ENCODE data around the gene KRTAP5-4.
A peak's percentile ranks its signal among the peaks of the same experiment; 100 is the strongest.
"Not testable (repeated sequence)": the region's sequence is repeated elsewhere in the genome, so short reads cannot be mapped to it uniquely, and the experiment has no call there.

KRTAP5-4 gene

DNA sequence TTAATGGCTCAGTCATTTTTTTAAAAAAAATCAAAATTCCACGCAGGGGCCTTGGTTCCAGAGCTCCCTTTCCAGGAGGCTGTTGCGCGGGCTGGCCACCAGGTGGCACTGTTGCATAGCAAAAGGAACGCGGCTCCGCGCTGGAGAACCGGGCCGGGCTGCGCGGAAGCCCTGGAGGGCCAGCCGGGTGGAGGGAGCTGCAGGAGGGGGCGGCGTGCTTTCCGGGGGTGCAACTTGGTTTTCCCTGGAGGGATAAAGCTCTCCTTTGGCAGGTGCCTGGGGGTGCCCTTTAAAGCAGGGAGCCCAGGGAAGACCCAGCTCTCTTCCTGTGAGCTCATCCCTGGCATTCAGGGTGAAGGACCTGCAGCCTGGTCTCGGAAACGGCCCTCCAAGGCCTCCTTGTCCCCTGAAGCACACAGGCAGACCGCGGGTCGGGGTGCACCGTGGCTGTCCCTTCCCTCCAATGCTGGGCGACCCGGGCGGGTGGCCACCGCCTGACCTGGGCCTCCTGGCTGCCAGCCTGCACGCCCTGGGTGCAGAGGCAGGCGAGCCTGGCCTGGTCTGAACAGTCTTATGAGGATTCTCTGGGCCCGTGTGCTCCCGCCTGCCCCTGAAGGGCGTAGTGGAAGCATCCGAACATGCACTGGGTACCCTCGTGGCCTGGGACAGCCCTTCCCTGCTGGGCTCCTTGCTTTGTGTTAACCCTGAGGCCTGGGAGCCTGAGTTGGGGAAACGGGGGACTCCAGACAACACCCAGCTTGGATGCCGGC, 31.0 kb upstream of the KRTAP5-4 start:
- peak; percentile 62 to 63 for DNase-seq (ENCODE audit: low read depth in 2 of 2)

DNA sequence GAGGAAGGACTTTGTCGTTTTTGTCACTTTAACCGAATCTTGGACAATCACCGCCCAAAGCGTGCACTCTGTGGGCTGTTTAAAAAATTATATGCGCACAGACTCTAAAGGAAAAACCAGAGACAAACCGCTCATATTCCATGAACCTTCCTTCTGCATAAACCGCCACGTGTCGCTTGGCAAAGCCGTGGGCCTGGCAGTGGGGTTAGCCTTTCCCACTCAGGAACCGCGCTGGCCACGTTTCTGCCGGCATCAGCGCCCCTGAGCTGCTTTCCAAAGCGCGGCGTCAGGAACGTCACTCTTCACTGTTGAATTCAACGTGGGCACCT, 30.5 kb upstream of the KRTAP5-4 start:
- no peak for DNase-seq (ENCODE audit: low read depth in 2 of 2)

DNA sequence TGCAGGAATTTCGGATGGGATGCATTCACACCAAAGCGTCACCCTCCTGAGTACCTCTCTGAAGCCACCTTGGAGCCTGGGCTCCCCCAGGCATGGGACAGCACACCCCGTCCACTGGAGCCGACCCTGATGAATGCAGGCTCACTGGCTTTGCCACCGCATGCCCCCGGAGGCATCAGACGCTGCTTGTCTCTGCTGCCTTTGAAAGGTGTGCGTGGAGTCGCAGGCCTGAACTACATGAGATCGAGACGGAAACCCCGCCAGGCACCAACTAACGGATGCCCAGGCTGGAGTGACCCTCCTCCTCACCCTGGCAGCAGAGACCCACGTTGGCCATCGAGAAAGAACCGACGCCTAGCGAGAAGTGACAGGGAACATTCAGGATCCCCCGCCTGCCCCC, 30.1 kb upstream of the KRTAP5-4 start:
- no peak for DNase-seq (ENCODE audit: low read depth in 2 of 2)

DNA sequence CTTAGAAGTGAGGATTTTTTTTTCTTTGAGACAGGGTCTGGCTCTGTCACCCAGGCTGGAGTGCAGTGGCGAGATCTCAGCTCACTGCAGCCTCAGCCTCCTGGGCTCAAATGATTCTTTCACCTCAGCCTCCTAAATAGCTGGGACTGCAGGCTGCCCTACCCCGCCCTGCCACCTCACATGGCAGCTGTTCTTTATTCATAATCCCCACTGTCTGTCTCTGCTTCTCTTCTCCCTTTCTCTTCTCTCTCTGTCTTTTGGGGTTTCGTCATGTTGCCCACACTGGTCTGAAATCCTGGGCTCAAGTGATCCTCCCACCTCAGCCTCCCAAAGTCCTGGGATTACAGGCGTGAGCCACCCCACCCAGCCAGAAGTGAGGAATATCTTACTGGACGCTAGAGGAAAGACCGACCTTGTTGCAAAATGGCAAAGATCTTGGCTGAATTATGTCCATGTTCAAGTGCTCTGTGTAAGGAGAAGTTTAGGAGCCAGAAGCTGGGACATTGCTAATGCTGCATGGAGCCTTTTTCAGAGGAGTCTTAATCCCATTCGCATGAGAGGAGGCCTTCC, 29.6 kb upstream of the KRTAP5-4 start:
- DNase-seq (ENCODE audit: low read depth in 2 of 2): no peak

DNA sequence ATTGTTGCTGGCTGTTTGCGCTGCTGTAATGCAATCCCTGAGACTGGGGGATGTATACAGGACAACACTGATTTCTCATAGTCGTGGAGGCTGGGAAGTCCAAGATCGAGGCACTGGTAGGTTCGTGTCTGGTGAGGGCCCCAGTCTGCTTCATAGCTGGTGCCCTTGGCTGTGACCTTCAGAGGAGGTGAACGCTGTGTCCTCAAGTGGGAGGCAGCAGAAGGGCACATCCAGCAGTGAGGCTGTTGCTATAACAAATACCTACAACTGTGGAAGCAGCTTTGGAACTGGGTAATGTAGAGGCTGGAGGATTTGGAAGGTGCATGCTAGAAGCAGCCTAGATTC, 29.0 kb upstream of the KRTAP5-4 start:
- DNase-seq (ENCODE audit: low read depth in 2 of 2): no peak

DNA sequence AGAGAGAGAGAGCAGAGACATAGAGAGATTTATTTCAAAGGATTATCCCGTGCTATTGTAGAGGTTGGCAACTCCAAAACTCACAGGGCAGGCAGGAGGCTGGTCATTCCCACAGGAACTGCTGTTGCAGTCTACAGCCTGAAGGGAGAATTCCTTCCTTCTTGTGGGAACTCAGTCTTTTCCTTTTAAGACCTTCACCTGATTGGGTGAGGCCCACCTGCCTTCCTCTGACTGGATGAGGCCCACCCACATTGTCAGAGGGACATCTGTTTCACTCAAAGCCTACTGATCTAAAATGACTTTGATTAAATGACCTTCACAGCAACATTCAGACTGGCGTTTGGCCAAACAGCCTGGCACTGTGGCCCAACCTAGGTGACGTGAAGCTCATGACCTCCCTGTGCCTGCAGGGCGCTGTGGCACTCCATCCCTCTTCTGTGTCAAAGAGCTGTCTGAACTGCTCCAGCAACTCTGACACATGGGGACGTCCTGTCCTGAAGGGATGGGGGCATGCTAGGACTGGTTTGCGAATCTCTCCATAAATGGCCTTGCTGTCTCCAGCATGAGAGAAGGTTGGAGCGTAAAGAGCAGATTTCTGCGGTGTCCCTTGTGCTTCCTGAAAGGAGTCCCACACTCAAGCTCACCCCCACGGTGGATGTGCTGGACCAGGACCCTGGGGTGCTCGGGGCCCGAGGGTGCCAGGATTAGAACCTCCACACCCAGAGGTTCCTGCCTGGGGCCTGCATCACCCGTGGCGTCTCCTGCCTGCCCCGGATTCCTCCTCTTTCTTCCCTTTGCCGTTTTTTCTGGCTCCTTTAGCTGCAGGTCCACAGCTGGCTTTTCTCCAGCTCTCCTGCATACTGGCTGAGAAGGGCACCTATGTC, 28.3 kb upstream of the KRTAP5-4 start:
- no peak for DNase-seq (ENCODE audit: low read depth in 2 of 2)

DNA sequence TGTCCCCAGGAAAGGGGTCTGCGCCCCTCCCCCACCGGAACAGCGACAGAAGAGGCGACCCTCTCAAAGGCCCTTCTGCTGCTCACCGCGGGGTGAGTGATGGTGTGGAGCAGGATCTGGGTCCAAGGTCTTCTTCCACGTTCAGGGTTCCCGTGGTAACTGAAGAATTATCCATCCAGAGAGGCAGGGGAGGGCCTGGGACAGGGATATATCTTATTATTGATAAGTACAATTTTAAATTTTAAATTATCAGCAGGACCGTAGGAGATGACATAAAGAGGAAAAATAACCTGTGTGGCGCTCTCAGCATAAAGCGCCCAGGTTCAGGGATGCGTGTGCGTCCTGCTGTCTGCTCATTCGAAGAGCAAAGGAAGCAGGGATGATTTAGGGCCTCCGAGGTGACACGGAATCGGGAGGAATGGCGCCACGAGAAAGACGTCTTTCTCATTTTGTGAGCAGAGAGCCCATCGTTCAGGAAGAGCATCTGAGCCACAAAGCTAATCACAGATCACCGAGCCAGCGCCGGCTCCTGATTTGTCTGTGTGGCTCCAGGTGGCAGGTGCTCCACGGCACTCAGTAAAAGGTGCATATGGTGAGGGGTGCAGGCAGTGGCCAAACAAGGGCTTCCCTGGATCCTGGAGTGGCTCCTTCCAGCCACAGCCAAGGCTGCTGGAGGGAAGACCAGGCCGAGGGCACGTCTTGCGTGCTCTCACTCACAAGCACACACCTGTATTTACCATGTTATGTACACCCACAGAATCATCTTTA, 26.9 kb upstream of the KRTAP5-4 start:
- no peak for DNase-seq (ENCODE audit: low read depth in 2 of 2)

DNA sequence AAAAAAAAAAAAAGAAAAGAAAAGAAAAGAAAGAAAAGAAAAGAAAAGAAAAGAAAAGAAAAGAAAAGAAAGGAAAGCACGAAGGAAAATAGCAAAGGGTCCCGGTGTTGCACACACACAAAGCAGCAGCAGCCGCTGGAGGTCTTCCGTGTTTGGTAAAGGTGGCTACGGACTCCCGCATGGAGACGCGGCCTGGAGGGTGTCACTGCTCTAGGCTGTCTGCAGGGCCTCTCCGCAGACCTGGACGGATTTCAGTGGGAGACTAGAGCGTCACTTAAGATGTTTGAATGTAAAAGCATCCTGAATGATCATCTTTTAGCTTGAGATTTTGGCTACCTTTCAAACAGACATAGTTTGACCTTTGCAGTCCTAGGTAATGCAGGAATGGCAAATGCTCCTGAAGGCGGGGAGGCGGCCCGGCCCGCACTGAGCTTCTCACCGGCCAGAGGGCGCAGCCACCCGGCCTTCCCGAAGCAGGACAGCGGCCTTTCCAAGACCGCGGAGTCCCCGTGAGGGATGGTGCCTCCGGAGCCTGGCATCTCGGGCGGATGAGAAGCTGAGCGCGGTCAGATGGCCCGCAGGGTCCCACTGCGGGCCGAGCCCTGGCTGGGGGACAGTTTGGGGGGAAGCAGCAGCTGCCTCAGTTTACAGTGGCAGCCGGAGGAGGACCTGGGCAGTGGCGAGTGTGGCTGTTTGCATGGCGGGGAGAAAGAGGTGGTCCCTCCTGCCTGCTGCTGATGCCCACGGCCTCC, 26.1 kb upstream of the KRTAP5-4 start:
- DNase-seq (ENCODE audit: low read depth in 2 of 2): no peak

DNA sequence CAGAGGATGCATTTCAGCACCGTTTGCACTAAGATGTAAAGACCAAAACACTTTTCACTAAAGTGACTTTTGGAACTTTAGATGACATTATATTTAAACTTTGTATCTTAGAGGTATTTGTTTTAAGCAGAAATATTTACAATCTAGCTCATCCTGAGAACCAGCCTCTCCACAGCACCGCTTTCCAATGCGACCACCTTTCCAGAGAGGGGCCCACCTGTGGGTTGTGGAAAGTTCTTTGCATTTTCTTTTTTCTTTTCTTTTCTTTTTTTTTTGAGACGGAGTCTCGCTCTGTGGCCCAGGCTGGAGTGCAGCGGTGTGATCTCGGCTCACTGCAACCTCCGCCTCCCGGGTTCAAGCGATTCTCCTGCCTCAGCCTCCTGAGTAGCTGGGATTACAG, 24.6 kb upstream of the KRTAP5-4 start:
- DNase-seq (ENCODE audit: low read depth in 2 of 2): not testable (repeated sequence)

DNA sequence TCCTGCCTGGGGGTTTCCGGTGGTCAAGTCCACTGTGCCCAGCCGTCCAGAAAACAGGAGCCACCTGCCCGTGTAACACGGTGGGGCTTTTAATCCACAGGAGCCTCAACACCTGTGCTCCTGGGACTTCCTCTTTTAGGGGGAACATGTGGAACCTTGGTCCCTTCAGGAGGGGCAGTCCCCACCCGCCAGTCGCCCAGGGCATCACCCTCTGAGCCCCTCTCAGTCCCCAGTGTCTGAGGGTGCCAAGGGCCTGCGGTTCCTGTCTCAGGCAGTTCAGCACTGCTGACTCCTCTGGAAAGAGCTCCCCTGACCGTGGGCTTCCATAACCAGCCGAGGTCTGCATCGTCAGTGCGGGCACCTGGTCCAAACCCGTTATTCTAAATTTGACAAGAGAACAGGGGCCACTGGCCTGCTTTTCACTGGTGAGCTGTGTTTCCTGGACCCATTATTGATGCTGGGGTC, 23.5 kb upstream of the KRTAP5-4 start:
- no peak for DNase-seq (ENCODE audit: low read depth in 2 of 2)

DNA sequence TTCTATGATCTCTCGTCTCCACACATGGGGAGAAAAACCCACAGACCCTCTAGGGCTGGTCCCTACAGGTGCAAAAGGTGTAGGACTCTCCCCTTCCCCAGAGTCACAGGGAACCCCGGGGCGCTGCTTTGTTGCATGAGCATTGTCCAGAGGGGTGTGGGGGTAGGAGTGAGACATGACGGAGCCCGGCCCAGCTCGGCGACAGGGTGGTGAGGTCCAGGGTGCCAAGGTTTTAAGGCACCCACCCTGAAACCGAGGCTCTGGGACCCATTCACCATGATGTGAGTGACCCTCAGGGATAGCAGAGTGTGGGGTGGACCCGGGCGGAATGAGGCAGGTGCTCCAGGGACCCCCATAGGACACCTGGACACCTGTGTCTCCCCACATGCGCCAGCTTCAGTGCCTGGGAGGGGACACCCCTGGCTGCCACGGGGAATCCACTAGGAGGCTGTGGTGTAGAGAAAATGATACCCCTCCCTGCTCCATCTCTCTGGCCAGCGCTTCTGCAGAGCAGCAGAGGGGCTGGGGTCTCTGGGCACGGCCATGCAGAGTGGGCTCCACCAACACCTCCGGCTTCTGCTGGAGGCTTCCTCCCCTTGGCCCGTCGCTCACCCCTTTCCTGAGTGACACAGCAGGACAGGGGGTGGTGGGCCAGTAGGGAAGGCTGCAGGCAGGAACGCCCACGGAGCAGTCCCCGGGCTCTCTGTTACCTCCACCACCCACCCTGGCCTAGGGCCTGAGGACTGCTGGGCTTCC, 22.8 kb upstream of the KRTAP5-4 start:
- DNase-seq (ENCODE audit: low read depth in 2 of 2): no peak

DNA sequence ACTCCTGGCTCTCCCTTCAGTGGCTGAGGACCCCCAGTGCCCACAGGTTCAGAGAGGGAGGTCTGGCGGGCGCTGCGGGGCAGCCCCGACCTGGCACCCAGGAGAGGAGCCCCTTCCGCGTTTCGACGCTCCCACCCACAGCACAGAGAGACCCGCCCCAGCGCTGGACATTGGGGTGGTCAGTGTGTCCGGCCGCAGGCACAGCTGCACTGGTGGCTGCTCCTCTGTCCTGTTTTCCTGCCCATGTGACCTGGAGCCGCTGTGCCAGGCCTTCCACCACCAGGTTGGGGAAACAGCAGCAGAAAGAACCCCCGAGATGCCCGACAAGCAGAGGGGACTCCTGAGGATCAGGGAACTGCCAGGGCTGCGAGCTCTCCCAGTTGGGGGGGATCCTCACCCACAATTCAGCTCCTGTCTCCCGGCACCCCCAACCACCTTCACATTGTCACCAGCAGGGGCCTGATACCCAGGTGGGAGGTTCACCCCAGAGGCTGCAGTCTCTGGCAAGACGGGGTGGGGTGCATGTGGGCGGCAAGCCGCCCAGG, 21.3 kb upstream of the KRTAP5-4 start:
- no peak for DNase-seq (ENCODE audit: low read depth in 2 of 2)

DNA sequence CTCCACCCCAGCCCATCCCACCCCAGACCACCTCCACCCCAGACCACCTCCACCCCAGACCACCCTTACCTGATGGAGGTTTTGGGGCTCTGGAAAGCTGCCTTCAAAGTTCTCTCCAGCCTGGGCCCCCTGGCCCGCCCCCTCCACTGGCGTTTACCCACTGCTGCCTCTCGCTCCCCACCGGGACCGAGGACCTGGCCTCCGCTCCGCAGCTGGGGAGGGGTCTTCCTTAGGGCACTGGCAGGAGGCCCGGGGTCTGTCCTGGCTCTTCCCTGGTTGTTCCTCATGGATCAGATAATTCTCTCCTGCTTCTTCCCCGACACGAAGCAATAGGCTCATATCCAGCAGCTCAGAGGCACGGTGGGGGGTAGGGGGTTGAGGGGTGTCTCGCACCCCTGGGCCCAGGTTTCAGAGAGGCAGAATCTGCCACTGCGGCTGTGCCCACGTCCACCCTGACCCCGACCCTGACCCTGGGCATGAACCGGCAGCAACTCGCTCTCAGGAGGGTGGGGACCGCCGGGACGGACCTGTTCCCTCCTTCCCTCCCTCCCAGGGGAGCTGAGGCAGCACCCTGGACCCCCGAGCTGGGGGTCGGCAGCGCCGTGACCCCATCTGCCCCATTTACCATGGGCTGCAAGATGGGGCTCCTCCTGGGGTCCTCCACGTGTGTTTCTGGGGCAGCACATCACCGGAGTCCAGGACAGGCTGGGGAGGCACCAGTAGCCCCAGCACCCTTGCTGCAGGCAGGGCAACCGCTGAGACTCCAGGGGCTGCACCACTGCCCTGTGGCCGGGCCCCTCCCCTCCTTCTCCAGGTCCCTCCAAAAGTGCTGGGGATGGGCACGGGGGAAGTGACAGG, 20.6 kb upstream of the KRTAP5-4 start:
- DNase-seq (ENCODE audit: low read depth in 2 of 2): no peak

DNA sequence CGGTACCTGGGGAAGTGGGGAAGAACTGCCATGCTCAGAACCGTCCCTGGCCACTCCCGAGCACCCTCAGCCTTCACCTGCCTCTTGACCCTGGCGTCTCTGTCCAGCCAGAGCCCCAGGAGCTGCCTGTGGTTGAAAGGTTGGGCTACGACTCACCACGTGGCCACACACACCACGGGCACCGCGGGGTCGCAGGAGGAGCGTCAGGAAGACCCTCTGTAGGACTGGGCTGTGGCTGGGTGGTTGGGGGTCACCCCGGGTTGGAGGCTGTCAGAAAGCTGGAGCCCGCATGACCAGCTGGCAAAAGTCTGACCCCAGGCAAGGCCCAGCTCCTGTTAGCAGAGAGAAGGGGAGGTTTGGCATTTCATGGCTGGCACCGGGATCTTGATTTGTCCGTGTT, 19.2 kb upstream of the KRTAP5-4 start:
- no peak for DNase-seq (ENCODE audit: low read depth in 2 of 2)

DNA sequence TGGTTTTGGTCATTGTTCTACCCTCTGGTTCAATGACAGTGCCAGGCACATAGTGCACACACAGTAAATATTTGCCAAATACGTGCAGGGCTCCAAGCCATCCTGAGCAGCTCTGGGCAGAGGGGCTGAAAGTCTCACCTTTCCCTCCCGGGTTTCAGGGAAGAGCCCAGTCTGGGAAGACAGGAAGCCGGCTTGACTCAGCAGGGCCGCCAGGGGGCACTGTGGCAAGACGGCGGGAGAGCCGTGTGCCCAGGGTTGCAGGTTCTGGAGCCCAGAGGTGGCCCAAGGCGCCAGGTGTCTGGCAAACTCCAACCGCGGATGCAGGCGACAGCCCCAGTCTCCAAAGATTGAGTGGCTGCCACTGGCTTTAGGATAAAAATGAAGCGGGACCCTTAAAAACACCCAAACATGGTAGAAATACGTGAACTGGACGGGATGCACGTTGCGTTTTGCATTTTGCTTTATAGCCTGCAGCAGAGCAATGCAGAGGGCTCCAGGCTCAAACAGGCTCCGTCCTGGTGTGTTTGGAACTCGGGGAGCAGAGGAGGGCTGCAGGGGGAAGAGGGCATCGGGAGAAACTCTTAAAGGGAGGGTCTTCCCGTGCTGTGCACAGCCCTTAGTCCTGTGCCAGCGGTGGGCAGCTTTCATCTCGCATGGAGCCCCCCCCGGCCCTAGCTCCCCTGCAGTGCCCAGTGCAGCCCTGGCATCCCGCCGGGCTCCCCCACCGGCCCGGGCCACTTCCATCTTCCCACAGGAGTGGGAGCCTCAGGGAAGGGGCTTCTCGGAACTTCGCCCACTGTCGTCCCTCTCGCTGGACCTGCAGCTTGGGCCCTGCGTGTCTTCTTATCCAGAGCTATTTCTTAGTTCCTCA, 18.4 kb upstream of the KRTAP5-4 start:
- DNase-seq (ENCODE audit: low read depth in 2 of 2): no peak

DNA sequence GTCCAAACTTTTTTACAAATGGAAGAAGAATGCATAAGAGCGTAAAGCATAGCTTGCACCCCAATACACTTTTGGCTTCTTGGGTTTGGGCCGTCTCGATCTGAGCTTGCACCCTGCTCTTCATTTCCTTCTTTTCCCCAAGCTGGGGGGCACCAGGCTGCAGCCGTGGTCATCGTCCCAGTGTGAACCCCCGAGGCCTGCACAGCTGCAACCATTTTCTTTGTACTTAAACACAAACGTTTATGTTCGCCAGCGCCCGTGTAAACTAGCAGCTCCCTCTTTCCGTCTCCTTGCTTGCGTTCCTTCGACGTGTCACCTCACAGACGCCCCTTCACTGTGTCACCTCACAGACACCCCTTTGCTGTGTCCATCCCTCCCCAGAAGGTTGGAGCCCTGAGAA, 17.7 kb upstream of the KRTAP5-4 start:
- DNase-seq (ENCODE audit: low read depth in 2 of 2): no peak

DNA sequence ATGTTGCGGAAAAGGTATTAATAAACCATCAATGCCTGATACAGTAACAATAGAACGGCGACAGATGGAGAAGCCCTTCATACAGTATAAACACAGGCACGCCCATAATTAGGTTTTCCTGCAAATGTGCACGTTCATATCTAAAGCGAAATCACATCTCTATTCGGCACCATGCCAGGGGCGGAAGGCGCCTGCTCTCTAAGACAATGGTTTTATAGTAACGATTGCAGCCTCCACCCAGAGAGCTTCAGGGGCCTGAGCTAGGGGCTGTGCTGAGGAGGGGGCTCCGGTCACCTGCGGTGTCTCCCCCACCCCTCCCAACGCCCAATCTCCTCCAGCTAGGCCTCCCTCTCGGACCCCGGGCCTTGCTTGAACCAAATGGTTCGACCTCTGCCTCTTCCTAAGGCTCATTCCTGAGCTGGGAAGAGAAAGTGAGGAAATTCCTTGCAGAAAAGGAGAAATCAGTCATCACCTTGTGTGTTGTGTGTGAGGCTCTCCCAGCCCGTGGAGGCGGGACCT, 17.2 kb upstream of the KRTAP5-4 start:
- DNase-seq (ENCODE audit: low read depth in 2 of 2): no peak

DNA sequence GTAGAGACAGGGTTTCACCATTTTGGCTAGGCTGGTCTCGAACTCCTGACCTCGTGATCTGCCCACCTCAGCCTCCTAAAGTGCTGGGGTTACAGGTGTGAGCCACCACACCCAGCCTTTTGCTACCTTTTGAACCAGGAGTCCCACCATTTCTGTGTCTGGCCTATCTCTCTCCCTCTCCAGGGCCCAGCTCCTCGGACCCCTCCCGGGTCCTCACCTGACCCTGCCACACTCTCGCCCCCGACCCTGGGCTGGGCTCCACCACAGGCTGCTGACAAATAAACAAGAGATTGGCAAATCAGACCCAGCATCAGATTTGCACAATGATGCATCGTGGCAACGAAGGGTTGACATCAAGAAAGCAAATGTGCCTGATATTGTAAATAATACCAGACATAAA, 16.4 kb upstream of the KRTAP5-4 start:
- no peak for DNase-seq (ENCODE audit: low read depth in 2 of 2)
